H1 (cell line): ENCODE data around the gene PGM2. TPM values are rescaled to one million over a fixed set of nuclear protein-coding genes. Genes with fewer than 3 reads are reported as not detected.

Experiments
- polyA plus RNA-seq, 7 experiments: library from polyadenylated mRNA; depleted of rRNA in 3 of 7; stranded (reverse) in 5 of 7; unstranded in 2 of 7; fragments of >200 nt in 5 of 7; fragments of 200-250 nt in 2 of 7; gene quantifications; 1 replicate in 5 of 7; 2 replicates in 1 of 7; 4 replicates in 1 of 7; pipeline versions ENCODE4 v1.2.1 to v1.2.3, GENCODE V29; 2011 to 2013; ENCODE audit warnings: missing spikeins in 2 of 7, mixed read lengths in 2 of 7
- total RNA-seq: library from RNA; stranded (reverse); fragmentation: NEBNext Ultra II Directional; extraction: Animal tissue kit (Norgen Biotek cat#: 25700); gene quantifications from 2 replicates; pipeline ENCODE4 v1.2.1, GENCODE V29; 2021
- TF ChIP-seq, protein P1 (sequence below): IDR thresholded peaks from 2 replicates; pipeline ENCODE4 v1.6.1; 2012; ENCODE audit warnings: inconsistent platforms

The PGM2 gene
- total and polyA plus RNA-seq, 2 of the 8 experiments (the other 6 are each of a cell fraction or from before 2014, with no cell fraction given) = 7.7 to 38.0 TPM

DNA sequence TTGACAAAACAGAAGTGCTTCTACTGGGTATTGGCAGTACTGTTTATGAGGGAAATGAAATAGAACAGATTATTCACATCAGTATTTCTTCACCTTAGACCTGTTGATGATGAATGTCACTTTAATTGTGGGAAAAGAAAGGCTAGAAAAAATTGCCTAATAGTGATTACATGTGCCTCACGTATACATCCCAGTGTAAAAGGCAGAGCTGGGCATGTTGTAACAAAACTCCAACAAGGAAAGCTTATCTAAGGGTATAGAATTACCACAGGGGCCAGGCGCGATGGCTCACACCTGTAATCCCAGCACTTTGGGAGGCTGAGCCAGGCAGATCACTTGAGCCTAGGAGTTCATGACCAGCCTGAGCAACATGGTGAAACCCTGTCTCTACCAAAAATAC, 4.2 kb downstream of the PGM2 start (continued):
- TF ChIP-seq, protein P1, sequence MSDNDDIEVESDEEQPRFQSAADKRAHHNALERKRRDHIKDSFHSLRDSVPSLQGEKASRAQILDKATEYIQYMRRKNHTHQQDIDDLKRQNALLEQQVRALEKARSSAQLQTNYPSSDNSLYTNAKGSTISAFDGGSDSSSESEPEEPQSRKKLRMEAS = no peak
